GM19438 (cell line): ENCODE data around the gene LORICRIN.
A peak's percentile ranks its signal among the peaks of the same experiment; 100 is the strongest.
"Not testable (repeated sequence)": the region's sequence is repeated elsewhere in the genome, so short reads cannot be mapped to it uniquely, and the experiment has no call there.

Source experiments
- ATAC-seq: cut with Tn5 transposase; IDR thresholded peaks from one replicate; pipeline ENCODE4 v1.9.1; 2021; ENCODE audit warnings: low read depth; ENCODE audit not compliant: unreplicated experiment

Gene LORICRIN

GRCh38 chr1:153259387-153259786, at the start of gene LORICRIN:
TSS of gene LORICRIN (plus strand) at chr1:153259687. CDS start at chr1:153260950, 1,263 bp downstream.
- ATAC-seq, result no peak

- ATAC-seq, result no peak
These were observed 49.3 kb upstream of the LORICRIN start for GRCh38 chr1:153210206-153210605.

GRCh38 chr1:153212201-153212600, 47.3 kb upstream of the LORICRIN start:
- ATAC-seq, result no peak

- ATAC-seq, result no peak
These were observed 46.0 kb upstream of the LORICRIN start for GRCh38 chr1:153213519-153213918.

- ATAC-seq, result no peak
These were observed 42.3 kb upstream of the LORICRIN start, which contains the start of gene PRR9 for GRCh38 chr1:153217212-153217611. TSS of gene PRR9 (plus strand) at chr1:153217584. CDS start at chr1:153218145, 561 bp downstream.

GRCh38 chr1:153217744-153218416, 41.6 kb upstream of the LORICRIN start:
- no peak for ATAC-seq

- no peak for ATAC-seq
These were observed 38.7 kb upstream of the LORICRIN start for GRCh38 chr1:153220606-153221303.

- ATAC-seq, result peak; percentile 91
These were observed 36.2 kb upstream of the LORICRIN start for GRCh38 chr1:153223040-153223891.

- no peak for ATAC-seq
These were observed 31.7 kb upstream of the LORICRIN start for GRCh38 chr1:153227810-153228209.

GRCh38 chr1:153228491-153228890, 31.0 kb upstream of the LORICRIN start:
- no peak for ATAC-seq

- not testable (repeated sequence) for ATAC-seq
These were observed 30.2 kb upstream of the LORICRIN start for GRCh38 chr1:153229076-153229829.

- ATAC-seq, result no peak
These were observed 28.1 kb upstream of the LORICRIN start for GRCh38 chr1:153231363-153231762.

- ATAC-seq, result no peak
These were observed 27.7 kb upstream of the LORICRIN start for GRCh38 chr1:153231785-153232184.

GRCh38 chr1:153232553-153232952, 26.9 kb upstream of the LORICRIN start:
- no peak for ATAC-seq

GRCh38 chr1:153233448-153233847, 26.0 kb upstream of the LORICRIN start:
- no peak for ATAC-seq

- ATAC-seq, result no peak
These were observed 21.0 kb upstream of the LORICRIN start for GRCh38 chr1:153238527-153238926.

GRCh38 chr1:153242160-153242559, 17.3 kb upstream of the LORICRIN start:
- ATAC-seq, result no peak

GRCh38 chr1:153245466-153245865, 14.0 kb upstream of the LORICRIN start:
- no peak for ATAC-seq

- no peak for ATAC-seq
These were observed 13.5 kb upstream of the LORICRIN start for GRCh38 chr1:153246018-153246417.

- no peak for ATAC-seq
These were observed 12.7 kb upstream of the LORICRIN start for GRCh38 chr1:153246825-153247224.
